Ishikawa (cell line): ENCODE measurements around the gene ILK.

Source experiments
- CEBPB ChIP-seq: IDR thresholded peaks from 2 replicates; pipeline ENCODE4 v1.6.1; 2012
- CREB1 ChIP-seq: IDR thresholded peaks from 2 replicates; pipeline ENCODE4 v1.6.1; 2012; ENCODE audit warnings: low read depth
- EGR1 ChIP-seq: IDR thresholded peaks from 2 replicates; pipeline ENCODE4 v1.6.1; 2012
- EP300 ChIP-seq: IDR thresholded peaks from 2 replicates; pipeline ENCODE4 v1.6.1; 2012; ENCODE audit warnings: borderline replicate concordance
- FOXM1 ChIP-seq: IDR thresholded peaks from 2 replicates; pipeline ENCODE4 v1.6.1; 2012; ENCODE audit warnings: low read depth, borderline replicate concordance
- MAX ChIP-seq: IDR thresholded peaks from 2 replicates; pipeline ENCODE4 v1.6.1; 2012
- NFIC ChIP-seq: IDR thresholded peaks from 2 replicates; pipeline ENCODE4 v1.6.1; 2012
- RAD21 ChIP-seq: IDR thresholded peaks from 2 replicates; pipeline ENCODE4 v1.6.1; 2012; ENCODE audit warnings: low read depth
- REST ChIP-seq: IDR thresholded peaks from 2 replicates; pipeline ENCODE4 v1.6.1; 2012; ENCODE audit warnings: low read depth, mild to moderate bottlenecking
- TAF1 ChIP-seq: IDR thresholded peaks from 2 replicates; pipeline ENCODE4 v1.6.1; 2012; ENCODE audit warnings: low read depth, mild to moderate bottlenecking
- TCF12 ChIP-seq: IDR thresholded peaks from 2 replicates; pipeline ENCODE4 v1.6.1; 2012; ENCODE audit warnings: low read depth
- TEAD4 ChIP-seq: IDR thresholded peaks from 2 replicates; pipeline ENCODE4 v1.6.1; 2012
- USF1 ChIP-seq: IDR thresholded peaks from 2 replicates; pipeline ENCODE4 v1.6.1; 2012
- YY1 ChIP-seq: IDR thresholded peaks from 2 replicates; pipeline ENCODE4 v1.6.1; 2012; ENCODE audit warnings: low read depth
- ZBTB7A ChIP-seq: IDR thresholded peaks from 2 replicates; pipeline ENCODE4 v1.6.1; 2012; ENCODE audit warnings: low read depth

The ILK gene

GRCh38 chr11:6646918-6647679 is 43.5 kb downstream of the ILK start:
- TF ChIP-seq CEBPB (no peak), RAD21 (no peak), CREB1 (no peak), ZBTB7A (no peak), REST (no peak), EGR1 (no peak), NFIC (no peak), YY1 (no peak), EP300 (no peak), TEAD4 (no peak), TCF12 (no peak), FOXM1 (no peak)

GRCh38 chr11:6647836-6648235 is 44.3 kb downstream of the ILK start:
- TF ChIP-seq TCF12 = no peak
- no peak for TF ChIP-seq USF1
- no peak for TF ChIP-seq REST
- TF ChIP-seq TAF1 = no peak
- no peak for TF ChIP-seq EGR1
- TF ChIP-seq MAX = no peak
- no peak for TF ChIP-seq CREB1
- no peak for TF ChIP-seq YY1
- no peak for TF ChIP-seq EP300
- no peak for TF ChIP-seq TEAD4
- no peak for TF ChIP-seq CEBPB
- no peak for TF ChIP-seq FOXM1
- no peak for TF ChIP-seq ZBTB7A
- TF ChIP-seq RAD21 = no peak

- no peak for TF ChIP-seq YY1
- no peak for TF ChIP-seq MAX
- TF ChIP-seq CEBPB = no peak
- TF ChIP-seq REST = no peak
Measured at GRCh38 chr11:6648501-6648900, 44.9 kb downstream of the ILK start.

- no peak for TF ChIP-seq FOXM1
- no peak for TF ChIP-seq TEAD4
Measured at GRCh38 chr11:6650104-6650503, 46.5 kb downstream of the ILK start.

- no peak for TF ChIP-seq YY1
- no peak for TF ChIP-seq MAX
- no peak for TF ChIP-seq ZBTB7A
- no peak for TF ChIP-seq RAD21
- TF ChIP-seq TAF1 = no peak
- no peak for TF ChIP-seq REST
- no peak for TF ChIP-seq CEBPB
- no peak for TF ChIP-seq EP300
- TF ChIP-seq TCF12 = no peak
- no peak for TF ChIP-seq FOXM1
- TF ChIP-seq CREB1 = no peak
- TF ChIP-seq TEAD4 = no peak
- TF ChIP-seq USF1 = no peak
- TF ChIP-seq NFIC = no peak
- no peak for TF ChIP-seq EGR1
Measured at GRCh38 chr11:6650980-6651379, 47.4 kb downstream of the ILK start.
